OCI-LY3 (cell line): ENCODE data around the gene FAM78B.

Source experiments
- H2AFZ ChIP-seq: fragments of 200-600, 300-600 bp; shearing (Covaris generic); 2 replicates; pipeline ENCODE4 v1.6.0; 2014; ENCODE audit warnings: antibody characterized with exemption, low read depth, low read length
- H3K27ac ChIP-seq: fragments of 200-600, 300-600 bp; sonication (generic); 2 replicates; pipeline ENCODE4 v1.5.1; 2014; ENCODE audit warnings: mild to moderate bottlenecking, low read length, moderate library complexity, mixed read lengths
- H3K27me3 ChIP-seq: fragments of 200-600, 300-600 bp; sonication (generic); 2 replicates; pipeline ENCODE4 v1.6.1; 2014; ENCODE audit warnings: low read depth, low read length, mixed read lengths
- H3K36me3 ChIP-seq: fragments of 200-600, 300-600 bp; sonication (generic); replicated peaks from 2 replicates; pipeline ENCODE3; 2014; ENCODE audit warnings: low read depth, low read length, mixed read lengths
- H3K4me1 ChIP-seq: fragments of 300-600, 200-600 bp; sonication (generic); 2 replicates; pipeline ENCODE4 v1.6.1; 2014; ENCODE audit warnings: low read length, mixed read lengths
- H3K4me2 ChIP-seq: fragments of 200-600, 300-600 bp; sonication (generic); 2 replicates; pipeline ENCODE4 v1.6.1; 2014; ENCODE audit warnings: low read length, mixed read lengths
- H3K4me3 ChIP-seq: fragments of 300-600, 200-600 bp; sonication (generic); 2 replicates; pipeline ENCODE4 v1.5.1; 2014; ENCODE audit warnings: antibody characterized with exemption, mild to moderate bottlenecking, low read length, moderate library complexity
- H3K79me2 ChIP-seq: fragments of 300-600, 200-600 bp; shearing (Covaris generic); 2 replicates; pipeline ENCODE4 v1.6.1; 2014; ENCODE audit warnings: mild to moderate bottlenecking, low read length, mixed read lengths
- H3K9ac ChIP-seq: fragments of 300-600, 200-600 bp; shearing (Covaris generic); 2 replicates; pipeline ENCODE4 v1.6.0; 2014; ENCODE audit warnings: mild to moderate bottlenecking, low read length, moderate library complexity
- H3K9me3 ChIP-seq: fragments of 200-600, 300-600 bp; shearing (Covaris generic); 2 replicates; pipeline ENCODE4 v1.6.1; 2014; ENCODE audit warnings: low read length, mixed read lengths; ENCODE audit not compliant: insufficient read depth
- H4K20me1 ChIP-seq: fragments of 200-600, 300-600 bp; sonication (generic); 2 replicates; pipeline ENCODE4 v1.6.1; 2016; ENCODE audit warnings: low read length, mixed read lengths; ENCODE audit not compliant: insufficient read depth
- EZH2phosphoT487 ChIP-seq: fragments of 200-600 bp; shearing (Covaris generic); IDR thresholded peaks from 2 replicates; pipeline ENCODE4 v1.6.1; 2018; ENCODE audit warnings: antibody characterized with exemption, mixed run types, low read depth
- TF ChIP-seq, protein P1 (sequence below): fragments of 200-600, 300-600 bp; sonication (generic); IDR thresholded peaks from 2 replicates; pipeline ENCODE4 v1.5.1; 2014; ENCODE audit warnings: antibody characterized with exemption, low read length, low read depth

The FAM78B gene

DNA sequence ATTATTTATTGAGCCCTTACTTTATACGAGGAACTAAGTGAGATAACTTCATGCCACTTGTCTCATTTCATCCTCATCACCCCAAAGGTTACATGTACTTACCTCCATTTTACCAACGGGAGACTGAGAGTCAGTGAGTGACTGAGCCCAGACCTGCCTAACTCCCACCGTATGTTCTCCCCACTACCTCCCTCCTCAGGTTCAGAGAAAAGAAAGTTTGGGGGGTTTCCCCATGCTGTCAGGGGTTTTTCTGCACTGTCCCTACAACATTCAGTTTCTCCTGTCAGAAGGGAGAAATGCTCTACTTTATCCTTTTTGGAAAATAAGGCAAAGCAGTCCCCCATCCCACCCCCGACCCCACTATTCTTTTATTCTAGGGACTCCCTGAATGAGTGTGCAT is 32.9 kb downstream of the FAM78B start:
- peaks cover 40% of the 10 kb centered on the region for H3K36me3 ChIP-seq
- peaks cover 17% of the 10 kb centered on the region for H4K20me1 ChIP-seq
- H2AFZ ChIP-seq = no peak overlapping the region
- H3K9me3 ChIP-seq = no peaks in the 10 kb centered on the region
- peak overlapping the region; percentile 71 for H3K9ac ChIP-seq
- peaks cover 90% of the 10 kb centered on the region for H3K79me2 ChIP-seq
- no peaks in the 10 kb centered on the region for H3K27me3 ChIP-seq
- H3K4me1 ChIP-seq = peaks cover 77% of the 10 kb centered on the region
- H3K4me2 ChIP-seq = peak overlapping the region; percentile 79
- no peak for TF ChIP-seq EZH2phosphoT487
- TF ChIP-seq, protein P1, sequence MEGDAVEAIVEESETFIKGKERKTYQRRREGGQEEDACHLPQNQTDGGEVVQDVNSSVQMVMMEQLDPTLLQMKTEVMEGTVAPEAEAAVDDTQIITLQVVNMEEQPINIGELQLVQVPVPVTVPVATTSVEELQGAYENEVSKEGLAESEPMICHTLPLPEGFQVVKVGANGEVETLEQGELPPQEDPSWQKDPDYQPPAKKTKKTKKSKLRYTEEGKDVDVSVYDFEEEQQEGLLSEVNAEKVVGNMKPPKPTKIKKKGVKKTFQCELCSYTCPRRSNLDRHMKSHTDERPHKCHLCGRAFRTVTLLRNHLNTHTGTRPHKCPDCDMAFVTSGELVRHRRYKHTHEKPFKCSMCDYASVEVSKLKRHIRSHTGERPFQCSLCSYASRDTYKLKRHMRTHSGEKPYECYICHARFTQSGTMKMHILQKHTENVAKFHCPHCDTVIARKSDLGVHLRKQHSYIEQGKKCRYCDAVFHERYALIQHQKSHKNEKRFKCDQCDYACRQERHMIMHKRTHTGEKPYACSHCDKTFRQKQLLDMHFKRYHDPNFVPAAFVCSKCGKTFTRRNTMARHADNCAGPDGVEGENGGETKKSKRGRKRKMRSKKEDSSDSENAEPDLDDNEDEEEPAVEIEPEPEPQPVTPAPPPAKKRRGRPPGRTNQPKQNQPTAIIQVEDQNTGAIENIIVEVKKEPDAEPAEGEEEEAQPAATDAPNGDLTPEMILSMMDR = no peak
- H3K27ac ChIP-seq = peak overlapping the region; percentile 86
- peak overlapping the region; percentile 66 for H3K4me3 ChIP-seq

DNA sequence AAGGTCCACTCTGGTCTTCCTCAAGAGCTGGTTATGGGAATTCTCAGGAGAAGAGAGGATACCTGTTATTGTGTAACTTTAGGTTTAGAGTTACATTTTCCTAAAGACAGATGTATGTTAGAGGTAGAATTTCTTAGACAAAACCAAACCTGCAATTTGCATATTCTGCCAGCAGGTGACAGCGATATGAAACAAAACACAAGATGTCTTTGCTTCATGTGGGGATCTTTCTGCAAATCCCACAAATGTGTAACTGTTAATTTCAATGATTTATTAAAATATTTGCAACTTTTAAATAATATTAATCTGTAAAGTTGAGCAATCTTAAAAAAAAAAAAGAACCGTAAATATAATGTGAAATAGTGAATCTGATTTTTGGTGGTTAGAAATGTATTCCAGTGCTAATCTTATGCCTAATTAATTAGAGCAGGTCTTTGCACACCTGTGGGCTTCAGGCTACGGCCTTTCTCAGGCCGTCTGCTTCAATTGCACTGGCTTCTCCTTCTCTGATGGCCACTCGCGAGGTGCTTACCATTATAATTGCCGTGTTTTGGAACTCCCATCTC is 33.4 kb downstream of the FAM78B start:
- no peak for TF ChIP-seq EZH2phosphoT487
- TF ChIP-seq, protein P1 = peak; percentile 59
- Histone ChIP-seq H3K36me3 (peaks cover 39% of the 10 kb centered on the region), H3K4me1 (peaks cover 82% of the 10 kb centered on the region), H3K9ac (peak overlapping the region; percentile 71), H2AFZ (no peak overlapping the region), H3K27ac (peak overlapping the region; percentile 86), H3K9me3 (no peaks in the 10 kb centered on the region), H3K4me2 (peak overlapping the region; percentile 79), H3K79me2 (peaks cover 88% of the 10 kb centered on the region), H3K27me3 (no peaks in the 10 kb centered on the region), H3K4me3 (peak overlapping the region; percentile 66), H4K20me1 (peaks cover 13% of the 10 kb centered on the region)

DNA sequence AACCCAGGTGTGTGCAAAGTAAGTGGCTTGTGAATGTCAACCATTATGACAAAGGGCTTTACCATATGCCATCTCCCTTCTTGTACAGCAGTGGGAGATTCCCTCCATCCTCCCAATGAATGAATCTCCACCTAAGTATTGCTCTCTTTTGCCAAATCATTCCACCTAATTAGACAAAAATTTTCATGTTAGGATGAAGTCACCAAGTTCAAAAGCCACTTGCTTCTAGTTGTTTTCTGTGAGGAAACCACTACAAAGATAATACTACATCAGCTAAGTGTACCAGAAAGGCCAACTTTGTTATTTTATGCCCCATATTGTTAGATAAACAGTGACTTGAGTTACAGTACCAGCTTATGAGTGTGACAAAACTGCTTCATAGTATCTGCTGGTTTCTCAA is 34.3 kb downstream of the FAM78B start:
- Histone ChIP-seq H3K27me3 (no peaks in the 10 kb centered on the region), H3K9ac (peak overlapping the region; percentile 52; the same call in 1 of the 2 replicates), H3K27ac (peak overlapping the region; percentile 86), H3K4me1 (peaks cover 91% of the 10 kb centered on the region), H4K20me1 (peaks cover 11% of the 10 kb centered on the region), H3K36me3 (peaks cover 44% of the 10 kb centered on the region), H3K4me2 (peak overlapping the region; percentile 79), H2AFZ (no peak overlapping the region), H3K4me3 (peak overlapping the region; percentile 66; the same call in 1 of the 2 replicates), H3K79me2 (peaks cover 86% of the 10 kb centered on the region), H3K9me3 (no peaks in the 10 kb centered on the region)
- no peak for TF ChIP-seq EZH2phosphoT487
- TF ChIP-seq, protein P1 = no peak

DNA sequence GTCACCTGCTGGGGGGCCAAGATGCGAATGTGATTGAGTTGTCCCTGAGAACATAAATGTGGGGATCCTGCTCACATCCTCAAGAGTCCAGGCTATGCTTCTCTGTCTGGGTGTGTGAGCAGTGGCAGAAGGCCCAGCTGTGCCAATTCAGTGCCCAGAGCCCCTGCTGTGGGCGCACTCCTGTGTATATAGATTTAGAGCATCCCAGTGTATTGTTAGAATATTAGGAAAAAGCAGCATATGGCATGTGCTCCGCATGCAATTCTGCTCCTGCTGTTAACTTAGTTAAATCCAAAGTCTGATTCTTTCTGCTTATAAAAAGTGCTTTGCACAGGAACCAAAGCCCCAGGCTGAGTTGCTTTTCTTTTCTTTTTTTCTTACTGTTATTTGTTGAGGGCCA is 37.8 kb downstream of the FAM78B start:
- no peak overlapping the region for H3K4me3 ChIP-seq

More for the DNA sequence above, 37.8 kb downstream of the FAM78B start:
- peaks cover 78% of the 10 kb centered on the region for H3K4me1 ChIP-seq
- H3K36me3 ChIP-seq = peaks cover 55% of the 10 kb centered on the region
- no peak overlapping the region for H3K9ac ChIP-seq
- no peak overlapping the region for H3K27ac ChIP-seq
- H4K20me1 ChIP-seq = peaks cover 28% of the 10 kb centered on the region
- no peaks in the 10 kb centered on the region for H3K9me3 ChIP-seq
- no peak for TF ChIP-seq EZH2phosphoT487
- TF ChIP-seq, protein P1 = no peak
- H2AFZ ChIP-seq = no peak overlapping the region
- no peak overlapping the region for H3K4me2 ChIP-seq
- no peaks in the 10 kb centered on the region for H3K27me3 ChIP-seq
- H3K79me2 ChIP-seq = peaks cover 81% of the 10 kb centered on the region
